ENCODE results near the gene RASEF. TPM values are rescaled to one million over a fixed set of nuclear protein-coding genes. Genes with fewer than 3 reads are reported as not detected.

The RASEF gene
- total and polyA plus RNA-seq, 2 donors, result 1.3 to 10.9 TPM

DNA sequence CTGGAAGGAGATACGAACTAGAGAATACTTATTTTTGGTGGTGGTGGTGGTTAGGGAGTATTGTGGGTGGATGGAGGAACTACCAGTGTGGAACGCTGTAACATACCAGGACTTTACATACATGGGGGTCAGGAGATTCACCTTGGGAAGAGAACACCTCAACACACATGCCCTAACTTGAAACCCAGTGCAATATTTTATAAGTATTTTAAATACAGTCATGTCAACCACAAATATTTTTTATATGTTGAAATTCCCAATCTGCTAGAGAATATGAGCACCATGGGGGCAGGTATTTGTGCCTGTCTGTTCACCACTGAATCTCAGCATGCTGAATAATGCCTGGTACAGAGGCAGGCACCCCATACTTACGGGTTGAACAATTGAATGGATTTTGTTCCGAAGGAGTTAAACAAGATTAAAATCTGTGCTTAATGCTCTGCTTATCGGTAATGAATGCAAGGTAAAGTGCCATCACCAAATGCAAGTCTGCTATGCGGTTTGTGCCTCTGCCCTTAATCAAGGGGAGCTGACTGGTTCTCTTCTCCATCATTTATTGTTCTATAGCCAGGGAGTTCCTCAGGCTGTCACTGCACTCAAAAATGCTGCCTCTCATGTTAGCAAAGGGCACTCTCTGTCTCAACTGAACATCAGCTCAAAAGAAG, 65.3 kb downstream of the RASEF start:
- no peak overlapping the region for H3K4me3 ChIP-seq (ENCODE audit: low read depth, low read length)
- WGBS, result 89% methylated on average over 6 of the region's 6 CpGs
- H3K27ac ChIP-seq (ENCODE audit: low read depth), result no peak overlapping the region
- no peaks in the 10 kb centered on the region for H3K4me1 ChIP-seq (ENCODE audit: insufficient read depth)
- no peaks in the 10 kb centered on the region for H3K36me3 ChIP-seq (ENCODE audit: insufficient read depth)
- DNase-seq (ENCODE audit: extremely low spot score), result no peak

DNA sequence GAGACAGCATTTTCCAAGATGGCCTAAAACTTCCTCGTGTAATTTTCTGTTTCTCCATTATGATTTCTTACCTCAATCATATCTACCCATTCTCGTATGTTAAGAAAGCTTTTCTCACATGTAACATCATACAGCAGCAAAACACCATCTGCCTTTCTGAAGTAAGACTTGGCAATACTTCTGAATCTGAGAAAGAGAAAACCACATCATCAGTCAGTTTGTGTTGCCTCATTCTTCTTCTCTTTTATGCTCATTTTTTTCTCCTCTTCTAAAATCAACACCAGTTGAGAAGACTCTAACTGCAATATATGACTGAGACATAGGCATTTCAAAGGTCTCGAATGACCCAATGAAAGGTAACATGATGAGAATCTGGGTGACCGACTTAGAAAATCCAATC, 66.0 kb downstream of the RASEF start:
- Histone ChIP-seq H3K4me1 (ENCODE audit: insufficient read depth) (no peaks in the 10 kb centered on the region), H3K27ac (ENCODE audit: low read depth) (no peak overlapping the region), H3K36me3 (ENCODE audit: insufficient read depth) (no peaks in the 10 kb centered on the region), H3K4me3 (ENCODE audit: low read depth, low read length) (no peak overlapping the region)
- 85% methylated on average over 4 of the region's 4 CpGs for WGBS
- DNase-seq (ENCODE audit: extremely low spot score), result no peak

DNA sequence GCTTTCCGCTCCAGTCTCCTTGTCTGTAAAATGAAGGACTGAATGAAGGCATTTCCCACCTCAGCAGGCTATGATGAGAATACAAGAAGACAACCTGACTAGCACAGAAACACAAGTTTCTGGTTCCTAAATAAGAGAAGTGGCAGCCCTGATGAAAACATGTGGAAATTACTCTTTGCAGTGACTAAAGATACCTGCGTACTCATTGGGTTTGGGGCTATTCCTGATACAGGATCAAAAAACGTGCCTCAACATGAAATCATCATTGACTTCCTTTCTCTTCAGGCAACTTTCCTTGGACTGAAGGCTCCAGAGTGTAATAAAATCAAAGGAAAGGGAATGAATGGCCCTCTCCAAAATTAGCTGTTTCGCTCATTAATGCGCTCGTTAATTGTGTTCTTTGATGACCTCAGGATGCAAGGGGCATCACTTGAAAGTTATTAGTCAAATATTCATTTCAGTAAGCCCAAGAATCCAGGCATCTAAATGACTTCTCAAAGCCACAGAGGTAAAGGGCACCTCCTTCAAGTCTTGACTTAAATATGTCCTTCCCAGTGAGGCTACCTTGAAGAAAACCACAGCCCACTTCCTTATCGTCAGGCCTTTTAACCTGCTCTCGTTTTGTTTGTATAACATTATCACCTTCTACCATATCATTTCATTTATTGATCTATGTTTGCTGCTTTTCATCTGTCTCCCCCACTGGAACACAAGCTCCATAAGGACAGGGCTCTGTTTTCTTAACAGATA, 68.9 kb downstream of the RASEF start:
- H3K27ac ChIP-seq (ENCODE audit: low read depth), result no peak overlapping the region
- WGBS, result 85% methylated on average over 8 of the region's 8 CpGs
- DNase-seq (ENCODE audit: extremely low spot score), result no peak
- H3K4me1 ChIP-seq (ENCODE audit: insufficient read depth), result no peaks in the 10 kb centered on the region
- H3K36me3 ChIP-seq (ENCODE audit: insufficient read depth), result no peaks in the 10 kb centered on the region
- no peak overlapping the region for H3K4me3 ChIP-seq (ENCODE audit: low read depth, low read length)

DNA sequence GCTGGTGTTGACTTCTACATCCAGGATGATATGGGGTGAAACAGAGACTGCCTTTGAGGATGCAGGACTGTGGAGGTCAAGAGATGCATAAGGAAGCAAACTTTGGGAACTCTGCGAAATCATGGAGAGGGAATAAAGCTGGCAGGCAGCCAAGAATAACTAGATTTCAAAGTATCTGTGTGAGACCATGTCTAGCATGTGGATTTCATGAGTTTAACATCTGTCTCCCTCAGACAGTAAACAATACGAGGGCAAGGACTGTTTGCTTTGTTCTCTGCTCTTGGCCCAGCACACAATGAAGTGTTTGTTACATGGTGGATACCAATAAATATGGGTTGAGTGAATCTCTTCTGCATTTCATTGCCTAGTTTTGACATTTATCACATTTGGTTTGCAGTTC, 71.3 kb downstream of the RASEF start:
- Histone ChIP-seq H3K4me3 (ENCODE audit: low read depth, low read length) (no peak overlapping the region), H3K27ac (ENCODE audit: low read depth) (no peak overlapping the region), H3K4me1 (ENCODE audit: insufficient read depth) (no peaks in the 10 kb centered on the region), H3K36me3 (ENCODE audit: insufficient read depth) (no peaks in the 10 kb centered on the region)
- DNase-seq (ENCODE audit: extremely low spot score), result no peak
- 50% methylated on average over 2 of the region's 2 CpGs for WGBS

DNA sequence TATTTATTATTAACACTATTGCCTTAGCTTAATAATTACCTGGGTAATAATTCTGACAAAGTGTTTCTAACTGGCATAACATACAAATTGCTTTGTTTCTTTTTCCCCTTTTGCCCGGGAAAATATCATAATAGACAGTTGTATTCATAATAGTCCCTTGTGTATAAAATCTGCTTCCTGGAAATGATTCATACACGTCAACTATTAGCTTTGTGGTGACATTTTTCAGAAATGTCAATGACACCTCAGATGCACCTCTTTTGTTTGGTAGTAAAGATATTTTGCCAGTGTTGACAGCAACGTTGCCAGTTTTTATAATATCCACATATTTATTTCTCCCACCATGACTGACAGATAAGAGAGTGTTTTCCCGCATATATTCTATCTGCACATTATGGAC, 73.0 kb downstream of the RASEF start:
- H3K4me1 ChIP-seq (ENCODE audit: insufficient read depth), result no peaks in the 10 kb centered on the region
- 63% methylated on average over 4 of the region's 4 CpGs for WGBS
- no peak overlapping the region for H3K27ac ChIP-seq (ENCODE audit: low read depth)
- H3K4me3 ChIP-seq (ENCODE audit: low read depth, low read length), result no peak overlapping the region
- no peaks in the 10 kb centered on the region for H3K36me3 ChIP-seq (ENCODE audit: insufficient read depth)
- DNase-seq (ENCODE audit: extremely low spot score), result no peak

DNA sequence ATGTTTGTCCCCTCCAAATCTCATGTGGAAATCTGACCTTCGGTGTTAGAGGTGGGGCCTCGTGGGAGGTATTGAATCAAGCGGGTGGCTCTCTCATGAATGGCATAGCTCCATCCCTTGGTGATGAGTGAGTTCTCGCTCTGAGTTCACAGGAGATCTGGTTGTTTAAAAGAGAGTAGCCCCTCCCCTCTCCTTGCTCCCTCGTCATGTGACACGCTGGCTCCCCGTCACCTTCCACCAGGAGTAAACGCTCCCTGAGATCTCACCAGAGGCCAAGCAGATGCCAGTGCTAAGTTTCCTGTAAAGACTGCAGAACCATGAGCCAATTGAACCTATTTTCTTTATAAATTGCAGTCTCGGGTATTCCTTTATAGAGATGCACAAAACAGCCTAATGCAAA, 74.5 kb downstream of the RASEF start:
- no peak for DNase-seq (ENCODE audit: extremely low spot score)
- H3K4me1 ChIP-seq (ENCODE audit: insufficient read depth), result no peaks in the 10 kb centered on the region
- no peak overlapping the region for H3K27ac ChIP-seq (ENCODE audit: low read depth)
- 85% methylated on average over 9 of the region's 9 CpGs for WGBS
- no peaks in the 10 kb centered on the region for H3K36me3 ChIP-seq (ENCODE audit: insufficient read depth)
- H3K4me3 ChIP-seq (ENCODE audit: low read depth, low read length), result no peak overlapping the region

DNA sequence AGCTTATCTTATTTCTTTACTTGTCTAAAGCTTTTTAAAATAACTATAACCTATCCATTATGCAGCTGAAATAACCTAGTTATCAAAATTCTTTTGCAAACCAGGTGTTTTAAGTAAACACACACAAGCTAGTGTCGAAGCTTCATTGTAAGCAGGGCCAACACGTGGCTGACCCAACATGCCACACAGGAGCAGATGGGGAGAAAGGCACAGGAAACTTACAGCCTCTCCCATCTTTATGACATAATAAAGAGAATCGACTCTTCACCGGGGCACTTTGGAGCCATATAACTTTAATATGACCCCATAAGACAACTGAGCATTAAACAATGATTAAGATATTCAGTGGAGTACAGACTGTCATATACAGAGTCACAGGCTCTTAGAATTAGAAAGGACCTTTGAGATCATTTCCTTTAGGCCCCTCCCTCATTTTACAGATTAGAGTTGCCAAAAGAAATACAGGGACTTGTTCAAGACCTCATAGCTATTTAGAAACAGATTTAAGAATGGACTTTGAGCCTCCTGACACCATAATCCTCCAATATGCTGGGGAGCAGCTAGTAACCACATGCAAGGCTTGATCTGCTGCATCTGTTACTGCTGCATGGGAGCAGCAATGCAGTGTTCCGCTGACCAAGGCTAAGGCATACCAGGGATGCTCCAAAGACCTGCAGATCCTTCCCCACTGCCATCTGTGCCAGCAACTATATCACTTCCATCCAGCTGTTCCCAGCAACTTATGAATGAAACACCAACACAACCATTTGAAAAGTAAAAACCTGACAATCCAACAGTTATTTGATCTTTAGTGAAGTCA, 75.4 kb downstream of the RASEF start:
- no peak overlapping the region for H3K4me3 ChIP-seq (ENCODE audit: low read depth, low read length)
- H3K27ac ChIP-seq (ENCODE audit: low read depth), result no peak overlapping the region
- no peaks in the 10 kb centered on the region for H3K36me3 ChIP-seq (ENCODE audit: insufficient read depth)
- DNase-seq (ENCODE audit: extremely low spot score), result no peak
- WGBS, result 36% methylated on average over 5 of the region's 5 CpGs
- H3K4me1 ChIP-seq (ENCODE audit: insufficient read depth), result no peaks in the 10 kb centered on the region

DNA sequence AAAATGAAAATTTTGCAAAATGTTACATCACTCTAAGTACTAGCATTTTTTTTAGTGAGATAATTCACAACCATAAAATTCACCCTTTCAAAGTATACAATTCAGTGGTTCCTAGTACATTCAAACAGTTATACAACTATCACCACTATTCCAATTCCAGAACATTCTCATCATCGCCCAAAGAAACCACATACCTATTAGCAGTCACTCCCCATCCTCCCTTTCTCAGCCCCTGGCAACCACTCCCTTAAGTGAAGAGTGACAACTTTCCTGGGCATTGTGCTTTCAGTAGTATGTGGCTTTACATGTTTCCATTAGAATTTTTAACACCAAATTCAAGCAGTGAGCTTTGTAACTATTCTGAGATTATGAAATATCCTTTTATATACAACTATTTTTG, 81.4 kb downstream of the RASEF start:
- no peak overlapping the region for H3K27ac ChIP-seq (ENCODE audit: low read depth)
- no peak for DNase-seq (ENCODE audit: extremely low spot score)
- no peaks in the 10 kb centered on the region for H3K36me3 ChIP-seq (ENCODE audit: insufficient read depth)
- no peak overlapping the region for H3K4me3 ChIP-seq (ENCODE audit: low read depth, low read length)
- 98% methylated on average over 1 of the region's 1 CpG for WGBS
- no peaks in the 10 kb centered on the region for H3K4me1 ChIP-seq (ENCODE audit: insufficient read depth)

DNA sequence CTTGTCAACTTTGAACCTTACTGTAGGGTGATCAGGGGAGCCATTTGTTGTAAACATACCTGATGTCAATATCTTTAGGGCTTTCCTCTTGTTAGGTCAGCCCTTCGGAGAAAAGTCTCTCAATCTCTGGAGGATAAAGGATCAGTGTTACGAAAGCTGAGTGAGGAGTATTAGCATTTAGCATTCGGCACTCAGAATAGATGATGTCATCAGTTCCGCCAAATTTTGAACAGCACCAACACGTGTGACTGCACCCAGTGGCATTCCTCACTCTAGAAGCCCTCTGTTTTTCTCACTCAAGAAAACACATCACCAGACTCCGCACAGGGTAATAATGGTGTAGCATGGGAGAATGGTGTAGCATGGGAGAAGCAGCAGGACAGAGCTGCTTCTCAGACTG, 87.8 kb downstream of the RASEF start:
- Histone ChIP-seq H3K27ac (ENCODE audit: low read depth) (no peak overlapping the region), H3K4me1 (ENCODE audit: insufficient read depth) (no peaks in the 10 kb centered on the region), H3K36me3 (ENCODE audit: insufficient read depth) (no peaks in the 10 kb centered on the region), H3K4me3 (ENCODE audit: low read depth, low read length) (no peak overlapping the region)
- WGBS, result 82% methylated on average over 6 of the region's 6 CpGs
- no peak for DNase-seq (ENCODE audit: extremely low spot score)

DNA sequence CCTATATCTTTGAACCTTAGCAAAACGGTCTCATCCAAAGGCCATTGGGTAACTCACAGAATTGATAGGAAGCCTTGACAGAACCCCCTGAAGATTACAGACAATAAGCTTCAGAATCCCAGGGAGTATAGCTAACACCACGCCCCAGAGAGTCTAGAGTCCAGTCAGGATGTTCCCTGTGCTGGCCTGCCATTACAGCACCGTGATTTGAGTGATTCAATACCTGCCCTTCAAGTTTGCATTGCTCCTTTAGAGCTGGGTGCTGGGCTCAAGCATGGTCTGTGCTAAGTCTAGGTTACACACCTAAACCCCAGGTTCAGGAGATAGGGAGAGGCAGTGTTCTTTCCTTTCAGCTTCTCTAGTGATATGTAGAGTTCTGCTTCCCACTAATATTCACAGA, 90.5 kb downstream of the RASEF start:
- 86% methylated on average over 3 of the region's 3 CpGs for WGBS
- no peak for DNase-seq (ENCODE audit: extremely low spot score)
- H3K4me1 ChIP-seq (ENCODE audit: insufficient read depth), result no peaks in the 10 kb centered on the region

DNA sequence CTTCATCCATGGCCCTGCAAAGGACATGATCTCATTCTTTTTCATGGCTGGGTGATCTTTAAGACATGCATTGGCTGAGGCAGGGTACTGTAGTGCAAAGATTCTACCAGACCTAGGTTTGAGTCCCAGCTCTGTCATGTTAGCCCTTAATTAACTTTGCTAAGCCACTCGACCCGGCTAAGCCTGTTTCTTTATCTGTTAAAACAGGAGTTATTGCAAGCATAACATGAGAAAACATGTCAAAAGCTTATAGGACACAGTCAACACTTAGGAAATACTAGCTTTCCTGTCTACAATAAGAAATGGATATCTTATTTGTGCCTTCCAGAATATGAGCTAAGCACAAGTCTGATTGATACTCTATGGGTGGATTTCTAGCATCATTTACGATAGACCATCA, 92.6 kb downstream of the RASEF start:
- Histone ChIP-seq H3K27ac (ENCODE audit: low read depth) (no peak overlapping the region), H3K36me3 (ENCODE audit: insufficient read depth) (no peaks in the 10 kb centered on the region), H3K4me1 (ENCODE audit: insufficient read depth) (no peaks in the 10 kb centered on the region), H3K4me3 (ENCODE audit: low read depth, low read length) (no peak overlapping the region)
- no peak for DNase-seq (ENCODE audit: extremely low spot score)
- 73% methylated on average over 3 of the region's 3 CpGs for WGBS

More for the DNA sequence above, 90.5 kb downstream of the RASEF start:
- no peak overlapping the region for H3K27ac ChIP-seq (ENCODE audit: low read depth)
- no peaks in the 10 kb centered on the region for H3K36me3 ChIP-seq (ENCODE audit: insufficient read depth)
- H3K4me3 ChIP-seq (ENCODE audit: low read depth, low read length), result no peak overlapping the region

DNA sequence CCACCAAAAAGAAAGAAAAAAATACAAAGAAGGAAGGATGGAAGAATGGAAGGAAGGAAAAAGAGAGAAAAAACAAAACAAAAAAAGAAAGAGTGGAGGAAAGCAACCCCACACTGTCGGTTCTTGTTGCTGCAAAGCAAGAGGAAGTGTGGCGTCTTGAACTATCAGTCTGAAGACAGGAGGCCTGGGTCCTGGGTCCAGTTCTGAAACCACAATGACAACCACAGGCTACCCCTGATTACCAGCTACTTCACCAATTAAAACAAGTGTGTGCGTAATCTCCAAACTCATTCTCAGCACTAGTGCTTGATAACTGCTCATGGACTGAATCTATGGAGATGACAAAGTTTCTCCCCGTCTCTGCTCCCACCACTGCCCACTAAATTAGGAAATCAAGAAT, 93.7 kb downstream of the RASEF start:
- H3K4me3 ChIP-seq (ENCODE audit: low read depth, low read length), result no peak overlapping the region
- no peaks in the 10 kb centered on the region for H3K36me3 ChIP-seq (ENCODE audit: insufficient read depth)
- 89% methylated on average over 4 of the region's 4 CpGs for WGBS
- H3K27ac ChIP-seq (ENCODE audit: low read depth), result no peak overlapping the region
- no peaks in the 10 kb centered on the region for H3K4me1 ChIP-seq (ENCODE audit: insufficient read depth)
- no peak for DNase-seq (ENCODE audit: extremely low spot score)

DNA sequence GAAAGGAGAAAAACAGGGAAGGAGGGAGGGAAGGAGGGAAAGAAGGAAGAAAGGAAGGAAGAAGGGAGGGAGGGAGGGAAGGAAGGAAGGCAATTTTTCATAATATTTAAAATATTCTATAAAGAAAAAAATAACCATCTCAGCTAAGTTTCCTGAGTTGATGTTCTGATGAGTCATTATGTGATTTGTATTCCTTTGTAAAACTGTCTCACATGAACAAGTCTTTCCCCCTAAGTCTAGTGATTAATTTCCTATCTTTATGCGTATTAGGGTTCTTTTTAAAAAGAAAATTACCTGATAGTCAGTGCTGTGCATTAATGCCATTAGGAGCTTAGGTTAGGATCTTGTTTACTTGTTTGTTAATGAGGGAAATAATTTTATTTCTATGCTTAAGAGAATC, 94.1 kb downstream of the RASEF start:
- no peak overlapping the region for H3K27ac ChIP-seq (ENCODE audit: low read depth)
- 87% methylated on average over 1 of the region's 1 CpG for WGBS
- H3K4me3 ChIP-seq (ENCODE audit: low read depth, low read length), result no peak overlapping the region
- H3K36me3 ChIP-seq (ENCODE audit: insufficient read depth), result no peaks in the 10 kb centered on the region
- H3K4me1 ChIP-seq (ENCODE audit: insufficient read depth), result no peaks in the 10 kb centered on the region
- no peak for DNase-seq (ENCODE audit: extremely low spot score)

DNA sequence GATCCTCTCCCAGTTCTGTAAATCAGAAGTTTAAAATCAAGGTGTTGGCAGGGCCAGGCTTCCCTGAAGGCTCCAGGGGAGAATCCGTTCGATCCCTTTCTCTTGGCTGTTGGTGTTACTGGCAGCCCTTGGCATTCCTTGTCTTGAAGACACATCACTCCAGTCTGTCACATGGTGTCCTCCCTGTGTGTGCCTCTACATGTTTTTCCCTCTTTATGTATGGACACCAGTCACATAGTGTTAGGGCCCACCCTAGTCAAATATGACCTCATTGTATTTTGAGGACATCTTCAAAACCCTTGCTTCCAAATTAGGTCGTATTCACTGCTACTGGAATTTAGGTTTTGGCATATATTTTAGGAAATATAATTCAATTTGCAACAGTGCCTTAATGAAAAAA, 94.6 kb downstream of the RASEF start:
- 85% methylated on average over 3 of the region's 3 CpGs for WGBS
- Histone ChIP-seq H3K4me1 (ENCODE audit: insufficient read depth) (no peaks in the 10 kb centered on the region), H3K27ac (ENCODE audit: low read depth) (no peak overlapping the region), H3K4me3 (ENCODE audit: low read depth, low read length) (no peak overlapping the region), H3K36me3 (ENCODE audit: insufficient read depth) (no peaks in the 10 kb centered on the region)
- DNase-seq (ENCODE audit: extremely low spot score), result no peak
